ENCODE results near the gene CD4.

DNA sequence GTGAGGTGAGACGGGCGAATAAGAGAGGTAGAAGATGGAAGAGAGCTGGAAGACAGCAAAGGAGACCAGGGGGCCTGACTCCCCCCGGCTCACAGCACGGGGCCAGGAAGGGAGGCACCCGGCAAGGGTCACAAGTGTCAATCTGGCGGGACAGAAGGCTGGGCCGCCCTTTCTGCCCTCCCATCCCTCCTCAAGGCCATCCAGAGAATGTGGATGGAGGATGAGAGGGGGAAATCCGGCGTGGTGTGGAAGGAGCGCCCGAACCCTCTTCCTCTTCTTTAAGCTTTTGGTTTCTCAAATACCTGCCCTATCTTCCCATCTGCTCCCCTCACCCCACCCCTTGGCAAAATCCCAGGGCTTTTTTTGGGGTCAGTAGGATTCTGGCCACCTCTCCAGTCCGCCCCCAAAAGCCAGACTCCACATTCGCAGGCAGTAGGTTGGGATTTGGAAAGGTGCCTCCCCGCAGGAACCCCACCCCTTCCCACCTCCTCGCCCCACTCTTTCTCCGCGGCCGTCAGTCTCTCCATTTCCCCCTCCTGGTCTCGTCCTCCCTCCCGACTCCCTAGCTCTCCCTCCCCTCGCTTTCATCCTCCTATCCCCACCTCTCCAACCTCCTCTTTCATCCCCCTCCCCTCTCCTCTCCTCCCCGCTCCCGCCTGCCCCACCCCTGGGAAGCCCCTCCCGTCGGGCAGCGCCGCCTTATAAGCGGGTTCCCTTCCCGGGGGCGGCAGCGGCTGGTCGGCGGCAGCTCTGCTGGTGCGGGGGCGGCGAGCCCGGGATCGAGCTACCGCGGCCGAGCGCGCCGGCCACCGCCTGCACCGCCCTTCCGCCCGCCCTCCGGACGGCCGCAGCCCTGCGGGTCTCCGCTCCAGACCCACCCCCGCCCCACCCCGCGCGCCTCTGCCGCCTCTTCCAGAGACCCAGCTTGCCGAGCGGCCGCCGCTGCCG lies 23.4 kb upstream of the CD4 start, which contains the start of gene PTMS:
- TF ChIP-seq SRF (IDR thresholded peaks at IDR 0.05; ENCODE audit: low read depth) (no peak), SP1 (IDR thresholded peaks at IDR 0.05; ENCODE audit: low read depth) (no peak), YY1 (IDR thresholded peaks at IDR 0.05; ENCODE audit: extremely low read depth, insufficient replicate concordance, low read depth, low read length) (peak; percentile 55), RAD21 (IDR thresholded peaks at IDR 0.05; ENCODE audit: low read depth) (no peak), POLR2A (IDR thresholded peaks at IDR 0.05; ENCODE audit: borderline replicate concordance, extremely low read depth, insufficient read depth, insufficient read length) (peak; percentile 98), POLR2AphosphoS5 (IDR thresholded peaks at IDR 0.05; ENCODE audit: low read depth, low read length) (peak; percentile 91), ZFX (IDR thresholded peaks at IDR 0.05) (no peak), EZH2 (IDR thresholded peaks at IDR 0.05) (no peak), FOSL1 (IDR thresholded peaks at IDR 0.05; ENCODE audit: low read depth) (no peak), SIN3A (IDR thresholded peaks at IDR 0.05; ENCODE audit: low read depth) (no peak), EZH2phosphoT487 (IDR thresholded peaks at IDR 0.05; ENCODE audit: borderline replicate concordance) (no peak), TCF7L2 (IDR thresholded peaks at IDR 0.05; ENCODE audit: borderline replicate concordance, extremely low read depth, insufficient read depth, insufficient read length) (peak; percentile 81)
- TF ChIP-seq, protein P1, sequence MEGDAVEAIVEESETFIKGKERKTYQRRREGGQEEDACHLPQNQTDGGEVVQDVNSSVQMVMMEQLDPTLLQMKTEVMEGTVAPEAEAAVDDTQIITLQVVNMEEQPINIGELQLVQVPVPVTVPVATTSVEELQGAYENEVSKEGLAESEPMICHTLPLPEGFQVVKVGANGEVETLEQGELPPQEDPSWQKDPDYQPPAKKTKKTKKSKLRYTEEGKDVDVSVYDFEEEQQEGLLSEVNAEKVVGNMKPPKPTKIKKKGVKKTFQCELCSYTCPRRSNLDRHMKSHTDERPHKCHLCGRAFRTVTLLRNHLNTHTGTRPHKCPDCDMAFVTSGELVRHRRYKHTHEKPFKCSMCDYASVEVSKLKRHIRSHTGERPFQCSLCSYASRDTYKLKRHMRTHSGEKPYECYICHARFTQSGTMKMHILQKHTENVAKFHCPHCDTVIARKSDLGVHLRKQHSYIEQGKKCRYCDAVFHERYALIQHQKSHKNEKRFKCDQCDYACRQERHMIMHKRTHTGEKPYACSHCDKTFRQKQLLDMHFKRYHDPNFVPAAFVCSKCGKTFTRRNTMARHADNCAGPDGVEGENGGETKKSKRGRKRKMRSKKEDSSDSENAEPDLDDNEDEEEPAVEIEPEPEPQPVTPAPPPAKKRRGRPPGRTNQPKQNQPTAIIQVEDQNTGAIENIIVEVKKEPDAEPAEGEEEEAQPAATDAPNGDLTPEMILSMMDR (IDR thresholded peaks at IDR 0.05 in 2 of 3, conservative IDR thresholded peaks at IDR 0.05 in 1 of 3; ENCODE audit: borderline replicate concordance in 1 of 3, insufficient read depth in 1 of 3, low read depth in 2 of 3, low read length in 2 of 3), result no peak
